SW480 (cell line): ENCODE measurements around the gene SYNJ2.
A peak's percentile ranks its signal among the peaks of the same experiment; 100 is the strongest.

Experiments used
- DNase-seq: peaks from one replicate; pipeline ENCODE4 v3.0.0-alpha.2; 2016; ENCODE audit warnings: low spot score

The SYNJ2 gene

GRCh38 chr6:158077676-158078075 is 96.0 kb downstream of the SYNJ2 start:
- DNase-seq = no peak

GRCh38 chr6:158078320-158078719 is 96.7 kb downstream of the SYNJ2 start:
- DNase-seq = no peak

- no peak for DNase-seq
These were observed 99.4 kb downstream of the SYNJ2 start for GRCh38 chr6:158080849-158081656.

- DNase-seq = no peak
These were observed 99.9 kb downstream of the SYNJ2 start for GRCh38 chr6:158081657-158081935.

GRCh38 chr6:158083455-158084325 is 102.0 kb downstream of the SYNJ2 start:
- no peak for DNase-seq

GRCh38 chr6:158085261-158086053 is 103.8 kb downstream of the SYNJ2 start:
- DNase-seq = no peak

- no peak for DNase-seq
These were observed 104.4 kb downstream of the SYNJ2 start for GRCh38 chr6:158086054-158086503.

- DNase-seq = no peak
These were observed 105.0 kb downstream of the SYNJ2 start for GRCh38 chr6:158086504-158087223.

- DNase-seq = no peak
These were observed 105.7 kb downstream of the SYNJ2 start for GRCh38 chr6:158087224-158087867.

- no peak for DNase-seq
These were observed 111.1 kb downstream of the SYNJ2 start for GRCh38 chr6:158092806-158093205.

- DNase-seq = no peak
These were observed 113.4 kb downstream of the SYNJ2 start for GRCh38 chr6:158095031-158095430.

- DNase-seq = no peak
These were observed 114.0 kb downstream of the SYNJ2 start for GRCh38 chr6:158095671-158096070.

- no peak for DNase-seq
These were observed 121.6 kb downstream of the SYNJ2 start for GRCh38 chr6:158103228-158103627.

- DNase-seq = no peak
These were observed 123.0 kb downstream of the SYNJ2 start for GRCh38 chr6:158104696-158105095.

- DNase-seq = peak; percentile 3
These were observed 128.1 kb downstream of the SYNJ2 start for GRCh38 chr6:158109748-158110147.

GRCh38 chr6:158110986-158111385 is 129.3 kb downstream of the SYNJ2 start:
- no peak for DNase-seq

GRCh38 chr6:158111987-158112386 is 130.3 kb downstream of the SYNJ2 start:
- no peak for DNase-seq

GRCh38 chr6:158113802-158114201 is 132.1 kb downstream of the SYNJ2 start:
- no peak for DNase-seq

GRCh38 chr6:158115102-158115501 is 133.4 kb downstream of the SYNJ2 start:
- DNase-seq = no peak

- no peak for DNase-seq
These were observed 133.8 kb downstream of the SYNJ2 start for GRCh38 chr6:158115508-158115907.

- no peak for DNase-seq
These were observed 137.2 kb downstream of the SYNJ2 start for GRCh38 chr6:158118886-158119285.
